Uterus (tissue), 2 donors: Measurements from ENCODE around the gene PTCSC3.

Experiments
- POLR2A ChIP-seq, 2 donors: fragments of 450-650 bp; IDR thresholded peaks; one replicate each; pipeline ENCODE4 v1.6.1; 2016; ENCODE audit warnings: antibody characterized with exemption in 2 of 2, mild to moderate bottlenecking in 1 of 2, moderate library complexity in 1 of 2
- TF ChIP-seq, protein P1 (sequence below), 4 experiments: fragments of 200-600 bp in 2 of 4; fragments of 450-650 bp in 2 of 4; sonication (generic) in 2 of 4; IDR thresholded peaks; one replicate each; pipeline ENCODE4 v1.5.1; 2016 to 2019; ENCODE audit warnings: antibody characterized with exemption in 4 of 4, mild to moderate bottlenecking in 2 of 4, moderate library complexity in 1 of 4

DNA sequence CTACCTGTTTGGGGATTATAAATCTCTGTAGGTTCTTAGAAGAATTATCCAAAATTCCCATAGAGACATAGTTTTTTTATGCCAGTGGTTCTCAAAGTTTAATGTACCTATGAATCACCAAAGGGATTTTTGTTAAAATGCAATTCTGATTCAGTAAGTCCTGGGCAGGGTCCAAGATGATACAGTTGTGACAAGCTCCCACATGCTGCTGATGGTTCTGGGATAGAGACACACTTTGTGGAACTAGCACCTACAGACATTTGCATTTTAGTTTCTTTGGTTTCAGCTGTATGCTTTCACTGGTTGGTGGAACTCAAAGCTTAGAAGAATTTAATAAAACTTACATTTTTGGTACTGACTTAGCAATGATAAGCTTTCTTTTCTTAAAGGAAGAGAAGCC lies 80.4 kb downstream of the PTCSC3 start:
- TF ChIP-seq, protein P1, sequence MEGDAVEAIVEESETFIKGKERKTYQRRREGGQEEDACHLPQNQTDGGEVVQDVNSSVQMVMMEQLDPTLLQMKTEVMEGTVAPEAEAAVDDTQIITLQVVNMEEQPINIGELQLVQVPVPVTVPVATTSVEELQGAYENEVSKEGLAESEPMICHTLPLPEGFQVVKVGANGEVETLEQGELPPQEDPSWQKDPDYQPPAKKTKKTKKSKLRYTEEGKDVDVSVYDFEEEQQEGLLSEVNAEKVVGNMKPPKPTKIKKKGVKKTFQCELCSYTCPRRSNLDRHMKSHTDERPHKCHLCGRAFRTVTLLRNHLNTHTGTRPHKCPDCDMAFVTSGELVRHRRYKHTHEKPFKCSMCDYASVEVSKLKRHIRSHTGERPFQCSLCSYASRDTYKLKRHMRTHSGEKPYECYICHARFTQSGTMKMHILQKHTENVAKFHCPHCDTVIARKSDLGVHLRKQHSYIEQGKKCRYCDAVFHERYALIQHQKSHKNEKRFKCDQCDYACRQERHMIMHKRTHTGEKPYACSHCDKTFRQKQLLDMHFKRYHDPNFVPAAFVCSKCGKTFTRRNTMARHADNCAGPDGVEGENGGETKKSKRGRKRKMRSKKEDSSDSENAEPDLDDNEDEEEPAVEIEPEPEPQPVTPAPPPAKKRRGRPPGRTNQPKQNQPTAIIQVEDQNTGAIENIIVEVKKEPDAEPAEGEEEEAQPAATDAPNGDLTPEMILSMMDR (IDR thresholded peaks at IDR 0.05), result no peak
- TF ChIP-seq POLR2A (IDR thresholded peaks at IDR 0.05), result no peak
